Adrenal gland (tissue), 12 donors: Measurements from ENCODE around the gene CMPK2. TPM values are rescaled to one million over a fixed set of nuclear protein-coding genes. Genes with fewer than 3 reads are reported as not detected.

ENCODE experiments used
- DNase-seq, 7 donors: peaks; one replicate each; pipeline ENCODE4 v3.0.0-alpha.2; 2019 to 2020
- H3K27ac ChIP-seq, 5 donors: fragments of 200-600 bp; sonication (generic) in 4 of 5; 1 replicate in 3 of 5; 2 replicates in 2 of 5; pipeline versions ENCODE4 v1.5.1 to v1.8.0; 2016 to 2020; ENCODE audit warnings: mild to moderate bottlenecking in 1 of 5
- H3K27me3 ChIP-seq: fragments of 200-600 bp; 2 replicates; pipeline ENCODE4 v1.8.0; 2021
- H3K36me3 ChIP-seq, 2 donors: fragments of 200-600 bp; replicated peaks in 1 of 2; 1 replicate in 1 of 2; 2 replicates in 1 of 2; pipeline versions ENCODE4 v1.5.1 to v1.8.0; 2018 to 2022
- H3K4me1 ChIP-seq, 2 donors: fragments of 200-600 bp; replicated peaks in 1 of 2; 1 replicate in 1 of 2; 2 replicates in 1 of 2; pipeline versions ENCODE4 v1.5.1 to v1.8.0; 2018 to 2021
- H3K4me3 ChIP-seq, 4 donors: fragments of 200-600 bp; sonication (generic) in 3 of 4; one replicate each; pipeline ENCODE4 v1.5.1; 2016 to 2018
- H3K9me3 ChIP-seq, 3 donors: fragments of 200-600 bp; sonication (generic) in 1 of 3; replicated peaks in 1 of 3; 1 replicate in 2 of 3; 2 replicates in 1 of 3; pipeline versions ENCODE4 v1.5.1 to v1.8.0; 2016 to 2021
- CTCF ChIP-seq, 6 experiments: fragments of 450-650 bp in 4 of 6; fragments of 200-600 bp in 2 of 6; sonication (generic) in 1 of 6; IDR thresholded peaks; 1 replicate in 5 of 6; 2 replicates in 1 of 6; pipeline versions ENCODE4 v1.5.1 to v1.8.0; 2016 to 2021; ENCODE audit warnings: antibody characterized with exemption in 6 of 6, mild to moderate bottlenecking in 2 of 6, moderate library complexity in 1 of 6
- POLR2A ChIP-seq, 2 donors: fragments of 450-650 bp; IDR thresholded peaks; one replicate each; pipeline ENCODE4 v1.6.1; 2017; ENCODE audit warnings: antibody characterized with exemption in 2 of 2, mild to moderate bottlenecking in 2 of 2, moderate library complexity in 1 of 2
- WGBS, 4 donors: extraction: QIAGEN DNeasy Blood & Tissue Kit in 2 of 4; methylation state at CpG; one replicate each; pipeline versions ENCODE4 v1.1.5 to v1.1.7; 2013 to 2017; 5-methylcytosine and 5-hydroxymethylcytosine counted together
- intact Hi-C, 2 donors: fragments of 100-400 bp; cut with DNase I; formaldehyde crosslinking; loops; one replicate each; pipeline versions ENCODE4 v1.14.1 to v1.15.0; 2022 to 2023
- polyA plus RNA-seq, 3 donors: library from polyadenylated mRNA; stranded (reverse); fragments of 200-250 nt in 2 of 3; fragments of 350-450 nt in 1 of 3; fragmentation: Illumina TruSeq in 1 of 3; extraction: RNeasy Lipid Tissue Mini Kit (QIAGEN cat#74804) in 1 of 3; gene quantifications; one replicate each; pipeline ENCODE4 v1.2.3, GENCODE V29; 2013 to 2014
- total RNA-seq, 9 donors: library from RNA; depleted of rRNA in 4 of 9; stranded (reverse); fragments of >200 nt in 4 of 9; fragments of 120-200 nt in 1 of 9; fragmentation: NEBNext Ultra II Directional in 1 of 9; extraction: Animal tissue kit (Norgen Biotek cat#: 25700) in 1 of 9; gene quantifications; one replicate each; pipeline versions ENCODE4 v1.1.0 to v1.2.4, GENCODE V29; 2013 to 2023
- donor health status: healthy with polysubstance abuse.
- donor health status: Bipolar disorder and iron deficiency.
- donor health status: DM: yes; HTN: yes; CAD: no.
- donor health status: DM: no; HTN: no; CAD: no.
- donor health status: DM: no; HTN: no; CAD: no.
- donor health status: DM: yes; HTN: yes; CAD: no.

The CMPK2 gene
- total and polyA plus RNA-seq, 12 donors = 2.4 to 18.8 (median 6.2) TPM

DNA sequence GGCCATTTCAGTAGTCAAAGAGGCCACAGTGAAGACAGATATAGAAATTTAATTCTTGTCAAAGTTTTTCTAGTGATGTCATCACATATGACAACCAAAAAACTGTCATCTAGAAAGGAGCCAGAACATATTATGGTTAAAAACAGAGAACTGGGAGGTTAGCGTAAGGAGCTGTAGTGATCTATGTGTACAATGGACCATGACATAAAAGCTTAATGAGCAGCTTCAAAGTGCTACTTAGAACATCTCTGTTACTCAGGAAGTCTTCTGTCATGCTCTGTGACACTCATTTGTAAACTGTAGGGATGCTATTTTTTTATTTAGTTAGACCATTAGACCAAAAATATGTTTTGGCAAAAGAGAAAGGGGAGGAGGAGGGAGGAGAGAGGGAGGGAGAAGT is 57.3 kb downstream of the CMPK2 start:
- H3K36me3 ChIP-seq = no peaks in the 10 kb centered on the region
- H3K9me3 ChIP-seq = no peaks in the 10 kb centered on the region
- WGBS, 4 donors = 67 to 83% (median 78%) methylated on average over 1 of the region's 1 CpG
- intact Hi-C loops = no loop called here
- DNase-seq = no peak
- TF ChIP-seq CTCF (IDR thresholded peaks at IDR 0.05) (no peak), POLR2A (IDR thresholded peaks at IDR 0.05) (no peak)
- no peaks in the 10 kb centered on the region for H3K27me3 ChIP-seq
- H3K4me3 ChIP-seq = no peak overlapping the region
- H3K4me1 ChIP-seq = no peaks in the 10 kb centered on the region
- no peak overlapping the region for H3K27ac ChIP-seq

- H3K36me3 ChIP-seq = no peaks in the 10 kb centered on the region
- H3K4me3 ChIP-seq = no peak overlapping the region
- H3K27me3 ChIP-seq = no peaks in the 10 kb centered on the region
- no peaks in the 10 kb centered on the region for H3K9me3 ChIP-seq
- no peak overlapping the region for H3K27ac ChIP-seq
- no peak for DNase-seq
- 60 to 70% (median 65%) methylated on average over 4 to 6 of the region's 6 CpGs for whole genome bisulfite sequencing, 4 donors
- H3K4me1 ChIP-seq = no peaks in the 10 kb centered on the region
- intact Hi-C loops = no loop called here
- TF ChIP-seq CTCF (IDR thresholded peaks at IDR 0.05) (no peak), POLR2A (IDR thresholded peaks at IDR 0.05) (no peak)
Measured at GRCh38 chr2:6806604-6807003, 59.1 kb downstream of the CMPK2 start.

GRCh38 chr2:6800553-6800952 is 65.2 kb downstream of the CMPK2 start:
- H3K9me3 ChIP-seq = no peaks in the 10 kb centered on the region
- H3K36me3 ChIP-seq = no peaks in the 10 kb centered on the region
- DNase-seq = no peak
- TF ChIP-seq CTCF (IDR thresholded peaks at IDR 0.05) = no peak
- no peak for TF ChIP-seq POLR2A (IDR thresholded peaks at IDR 0.05)
- no peak overlapping the region for H3K4me3 ChIP-seq
- WGBS, 4 donors = 51 to 66% (median 55%) methylated on average over 5 of the region's 5 CpGs
- intact Hi-C loops = no loop called here
- H3K4me1 ChIP-seq = no peaks in the 10 kb centered on the region
- no peaks in the 10 kb centered on the region for H3K27me3 ChIP-seq
- no peak overlapping the region for H3K27ac ChIP-seq

Other genes starting within 250 kb of the CMPK2 start
- gene RSAD2, start 11.9 kb upstream of the CMPK2 start, total RNA-seq = 10 to 100 TPM in 1 of 9 donors, 1 to 10 TPM in 8; 1.2 to 11.5 (median 4.3) TPM
- gene RSAD2, start 11.9 kb upstream of the CMPK2 start, polyA plus RNA-seq = 1 to 10 TPM; 2.3 to 8.1 (median 3.9) TPM
- 100 to 1,000 TPM in 1 of 9 donors, 10 to 100 TPM in 8; 25.7 to 103 (median 60.3) TPM for gene RNF144A, start 51.5 kb upstream of the CMPK2 start, total RNA-seq
- 10 to 100 TPM; 13.0 to 18.1 (median 15.2) TPM for gene RNF144A, start 51.5 kb upstream of the CMPK2 start, polyA plus RNA-seq